Right lobe of liver (tissue), 6 donors: ENCODE measurements around the gene IGSF22. TPM values are rescaled to one million over a fixed set of nuclear protein-coding genes. Genes with fewer than 3 reads are reported as not detected.

ENCODE experiments used
- ATAC-seq, 4 donors: fragments of 200-7000 bp; cut with Tn5 transposase; one replicate each; pipeline ENCODE4 v1.9.1; 2020; ENCODE audit warnings: mild to moderate bottlenecking in 4 of 4, moderate library complexity in 4 of 4
- DNase-seq, 3 donors: peaks; one replicate each; pipeline ENCODE4 v3.0.0-alpha.2; 2020
- H3K27ac ChIP-seq, 3 donors: fragments of 200-600 bp; one replicate each; pipeline ENCODE4 v1.8.0; 2022
- H3K27me3 ChIP-seq, 2 donors: fragments of 200-600 bp; one replicate each; pipeline ENCODE4 v1.8.0; 2022
- H3K36me3 ChIP-seq, 4 donors: fragments of 200-600 bp; sonication (generic) in 1 of 4; one replicate each; pipeline versions ENCODE4 v1.5.1 to v1.8.0; 2017 to 2022; ENCODE audit warnings: control low read depth in 1 of 4
- H3K4me1 ChIP-seq, 4 donors: fragments of 200-600 bp; sonication (generic) in 1 of 4; one replicate each; pipeline versions ENCODE4 v1.5.1 to v1.8.0; 2017 to 2022; ENCODE audit warnings: control low read depth in 1 of 4
- H3K4me3 ChIP-seq, 3 donors: fragments of 200-600 bp; one replicate each; pipeline ENCODE4 v1.8.0; 2022
- H3K9me3 ChIP-seq, 4 donors: fragments of 200-600 bp; sonication (generic) in 1 of 4; one replicate each; pipeline versions ENCODE4 v1.5.1 to v1.8.0; 2017 to 2022; ENCODE audit warnings: control low read depth in 1 of 4
- CTCF ChIP-seq, 4 donors: fragments of 200-600 bp in 3 of 4; fragments of 450-650 bp in 1 of 4; IDR thresholded peaks; one replicate each; pipeline versions ENCODE4 v1.5.1 to v1.8.0; 2016 to 2022; ENCODE audit warnings: antibody characterized with exemption in 4 of 4, mild to moderate bottlenecking in 2 of 4
- POLR2A ChIP-seq: fragments of 450-650 bp; IDR thresholded peaks from one replicate; pipeline ENCODE4 v1.6.1; 2017; ENCODE audit warnings: antibody characterized with exemption, mild to moderate bottlenecking
- WGBS: methylation state at CpG from one replicate; pipeline ENCODE4 v1.1.6; 2018; ENCODE audit warnings: low coverage, low lambda C conversion rate; ENCODE audit not compliant: insufficient coverage; ENCODE audit errors: missing lambda C conversion rate; 5-methylcytosine and 5-hydroxymethylcytosine counted together
- intact Hi-C, 2 donors: fragments of 100-400 bp; cut with DNase I; formaldehyde crosslinking; loops; one replicate each; pipeline versions ENCODE4 v1.11.2 to v1.14.1; 2022
- total RNA-seq, 6 experiments: library from RNA; depleted of rRNA in 2 of 6; stranded (reverse); fragments of >200 nt in 2 of 6; fragmentation: NEBNext Ultra II Directional in 3 of 6; extraction: Animal tissue kit (Norgen Biotek cat#: 25700) in 3 of 6; gene quantifications; one replicate each; pipeline versions ENCODE4 v1.1.0 to v1.2.4, GENCODE V29; 2016 to 2023
- donor health status: DM: no; HTN: yes; CAD: no.
- donor health status: DM: no; HTN: no; CAD: no.
- donor health status: DM: no; HTN: no; CAD: no.
- donor health status: DM: no; HTN: yes; CAD: no.
- donor health status: DM: no; HTN: yes; CAD: no.

The IGSF22 gene
- total RNA-seq, 6 experiments from 2014 or later: 0.04 to 0.32 (median 0.12) TPM; not detected in 3

- Histone ChIP-seq H3K9me3 (no peaks in the 10 kb centered on the region), H3K36me3 (no peaks in the 10 kb centered on the region), H3K27ac (no peak overlapping the region), H3K4me3 (no peak overlapping the region), H3K27me3 (no peaks in the 10 kb centered on the region), H3K4me1 (no peaks in the 10 kb centered on the region)
- WGBS: 30% methylated on average over 3 of the region's 3 CpGs
- DNase-seq: no peak
- TF ChIP-seq CTCF (IDR thresholded peaks at IDR 0.05) (no peak), POLR2A (no peak)
- no peak for ATAC-seq
- intact Hi-C loops: no loop called here
These were observed 31.8 kb upstream of the IGSF22 start for GRCh38 chr11:18757811-18758210.

GRCh38 chr11:18756889-18757288 is 30.9 kb upstream of the IGSF22 start:
- TF ChIP-seq CTCF (IDR thresholded peaks at IDR 0.05) (no peak), POLR2A (no peak)
- ATAC-seq (no peak), DNase-seq (no peak)
- Histone ChIP-seq H3K27me3 (no peaks in the 10 kb centered on the region), H3K4me3 (no peak overlapping the region), H3K27ac (no peak overlapping the region), H3K9me3 (no peaks in the 10 kb centered on the region), H3K4me1 (no peaks in the 10 kb centered on the region), H3K36me3 (no peaks in the 10 kb centered on the region)
- 71% methylated on average over 2 of the region's 2 CpGs for WGBS
- intact Hi-C loops: no loop called here

GRCh38 chr11:18754308-18754707 is 28.3 kb upstream of the IGSF22 start:
- Histone ChIP-seq H3K4me1 (no peaks in the 10 kb centered on the region), H3K4me3 (no peak overlapping the region), H3K27me3 (no peaks in the 10 kb centered on the region), H3K9me3 (no peaks in the 10 kb centered on the region), H3K27ac (no peak overlapping the region), H3K36me3 (no peaks in the 10 kb centered on the region)
- TF ChIP-seq CTCF (IDR thresholded peaks at IDR 0.05) (no peak), POLR2A (no peak)
- DNase-seq (no peak), ATAC-seq (no peak)
- WGBS: 21% methylated on average over 2 of the region's 5 CpGs
- intact Hi-C loops: no loop called here

GRCh38 chr11:18752502-18752901 is 26.5 kb upstream of the IGSF22 start:
- ATAC-seq (no peak), DNase-seq (no peak)
- Histone ChIP-seq H3K4me3 (no peak overlapping the region), H3K36me3 (no peaks in the 10 kb centered on the region), H3K9me3 (no peaks in the 10 kb centered on the region), H3K27me3 (no peaks in the 10 kb centered on the region), H3K4me1 (no peaks in the 10 kb centered on the region), H3K27ac (no peak overlapping the region)
- intact Hi-C loops: no loop called here
- 49% methylated on average over 3 of the region's 3 CpGs for WGBS
- TF ChIP-seq CTCF (IDR thresholded peaks at IDR 0.05) (no peak), POLR2A (no peak)

- no peak overlapping the region for H3K4me3 ChIP-seq
- intact Hi-C loops: no loop called here
- H3K27me3 ChIP-seq: no peaks in the 10 kb centered on the region
- no peaks in the 10 kb centered on the region for H3K9me3 ChIP-seq
- no peaks in the 10 kb centered on the region for H3K36me3 ChIP-seq
- no peak for ATAC-seq
- WGBS: 40% methylated on average over 2 of the region's 3 CpGs
- TF ChIP-seq CTCF (IDR thresholded peaks at IDR 0.05) (no peak), POLR2A (no peak)
- H3K4me1 ChIP-seq: no peaks in the 10 kb centered on the region
- H3K27ac ChIP-seq: no peak overlapping the region
- no peak for DNase-seq
These were observed 25.0 kb upstream of the IGSF22 start for GRCh38 chr11:18750944-18751343.
